Neural cell (in vitro differentiated cells): ENCODE results near the gene SCD. TPM values are rescaled to one million over a fixed set of nuclear protein-coding genes. Genes with fewer than 3 reads are reported as not detected.

Experiments used
- H2AFZ ChIP-seq: fragments of 200-600, 300-800 bp; sonication (generic), shearing (Covaris generic); 2 replicates; pipeline ENCODE4 v1.6.0; 2014; ENCODE audit warnings: low read depth, mild to moderate bottlenecking, antibody characterized with exemption, low read length, moderate library complexity
- H3F3A ChIP-seq: fragments of 200-600 bp; shearing (Covaris generic); 2 replicates; pipeline ENCODE4 v1.6.1; 2016; ENCODE audit warnings: mild to moderate bottlenecking, moderate library complexity, mixed read lengths, antibody characterized with exemption, low read length; ENCODE audit not compliant: insufficient read depth, poor library complexity, severe bottlenecking
- H3K27ac ChIP-seq: fragments of 200-600, 300-800 bp; sonication (generic), shearing (Covaris generic); 2 replicates; pipeline ENCODE4 v1.5.1; 2014; ENCODE audit warnings: mild to moderate bottlenecking, low read length, moderate library complexity
- H3K27me3 ChIP-seq: fragments of 300-800, 200-600 bp; sonication (generic), shearing (Covaris generic); 2 replicates; pipeline ENCODE4 v1.6.0; 2014; ENCODE audit warnings: mild to moderate bottlenecking, low read depth, low read length, moderate library complexity; ENCODE audit not compliant: insufficient read depth
- H3K36me3 ChIP-seq: fragments of 300-800, 200-600 bp; sonication (generic), shearing (Covaris generic); 2 replicates; pipeline ENCODE4 v1.5.1; 2014; ENCODE audit warnings: mild to moderate bottlenecking, antibody characterized with exemption, low read length, moderate library complexity; ENCODE audit not compliant: insufficient read depth
- H3K4me2 ChIP-seq: fragments of 300-800, 200-600 bp; sonication (generic), shearing (Covaris generic); 2 replicates; pipeline ENCODE4 v1.6.0; 2014; ENCODE audit warnings: mild to moderate bottlenecking, low read length
- H3K4me3 ChIP-seq: fragments of 300-800, 200-600 bp; sonication (generic), shearing (Covaris generic); 2 replicates; pipeline ENCODE4 v1.5.1; 2014; ENCODE audit warnings: mild to moderate bottlenecking, low read length, moderate library complexity
- H3K79me2 ChIP-seq: fragments of 200-600 bp; shearing (Covaris generic); replicated peaks from 2 replicates; pipeline ENCODE4 v1.6.0; 2014; ENCODE audit warnings: mild to moderate bottlenecking, low read length, moderate library complexity; ENCODE audit not compliant: insufficient read depth
- H3K9ac ChIP-seq: fragments of 300-800, 200-600 bp; sonication (generic), shearing (Covaris generic); 2 replicates; pipeline ENCODE4 v1.6.1; 2016; ENCODE audit warnings: mild to moderate bottlenecking, low read length, mixed read lengths
- H3K9me2 ChIP-seq: fragments of 200-600 bp; shearing (Covaris generic); 2 replicates; pipeline ENCODE4 v1.6.1; 2016; ENCODE audit warnings: mild to moderate bottlenecking, low read length, mixed read lengths; ENCODE audit not compliant: insufficient read depth
- H3K9me3 ChIP-seq: fragments of 200-600, 300-800 bp; sonication (generic), shearing (Covaris generic); 2 replicates; pipeline ENCODE4 v1.6.1; 2016; ENCODE audit warnings: mild to moderate bottlenecking, mixed run types, low read length, moderate library complexity, mixed read lengths
- H4K20me1 ChIP-seq: fragments of 200-600 bp; shearing (Covaris generic); 2 replicates; pipeline ENCODE4 v1.6.1; 2016; ENCODE audit warnings: mild to moderate bottlenecking, mixed run types; ENCODE audit not compliant: insufficient read depth
- EP300 ChIP-seq: fragments of 450-650 bp; conservative IDR thresholded peaks from 2 replicates; pipeline ENCODE4 v1.6.1; 2014; ENCODE audit warnings: antibody characterized with exemption, mild to moderate bottlenecking, moderate library complexity; ENCODE audit not compliant: poor library complexity, severe bottlenecking
- EZH2 ChIP-seq: fragments of 200-600, 300-800 bp; shearing (Covaris generic), sonication (generic); IDR thresholded peaks from 2 replicates; pipeline ENCODE4 v1.6.1; 2014; ENCODE audit warnings: antibody characterized with exemption, low read length, borderline replicate concordance, mild to moderate bottlenecking; ENCODE audit not compliant: insufficient read depth, poor library complexity, severe bottlenecking
- MXI1 ChIP-seq: fragments of 450-650 bp; conservative IDR thresholded peaks from 2 replicates; pipeline ENCODE4 v1.6.1; 2014; ENCODE audit warnings: antibody characterized with exemption, mild to moderate bottlenecking; ENCODE audit not compliant: poor library complexity, severe bottlenecking
- POLR2AphosphoS5 ChIP-seq: IDR thresholded peaks from 2 replicates; pipeline ENCODE4 v1.6.1; 2012
- RAD21 ChIP-seq: fragments of 450-650 bp; conservative IDR thresholded peaks from 2 replicates; pipeline ENCODE4 v1.6.1; 2014; ENCODE audit warnings: antibody characterized with exemption, mild to moderate bottlenecking, moderate library complexity
- SMC3 ChIP-seq: fragments of 450-650 bp; conservative IDR thresholded peaks from 2 replicates; pipeline ENCODE4 v1.6.1; 2014; ENCODE audit warnings: antibody characterized with exemption, mild to moderate bottlenecking, moderate library complexity; ENCODE audit not compliant: poor library complexity
- TAF1 ChIP-seq: IDR thresholded peaks from 2 replicates; pipeline ENCODE4 v1.6.1; 2012; ENCODE audit warnings: low read depth
- polyA plus RNA-seq: library from polyadenylated mRNA; depleted of rRNA; stranded (reverse); fragments of >200 nt; gene quantifications from 2 replicates; pipeline ENCODE4 v1.2.3, GENCODE V29; 2014
- TF ChIP-seq, protein P1 (sequence below): fragments of 450-650 bp; IDR thresholded peaks from 2 replicates; pipeline ENCODE4 v1.5.1; 2014; ENCODE audit warnings: antibody characterized with exemption, mild to moderate bottlenecking, moderate library complexity; ENCODE audit not compliant: poor library complexity, severe bottlenecking
- TF ChIP-seq, protein P2 (sequence below): IDR thresholded peaks from 2 replicates; pipeline ENCODE4 v1.6.1; 2012; ENCODE audit warnings: borderline replicate concordance

The SCD gene
- polyA plus RNA-seq, 1 donor from 2014 or later: 82.9 TPM

GRCh38 chr10:100345570-100346330 is 1.3 kb upstream of the SCD start:
- no peaks in the 10 kb centered on the region for H3K9me2 ChIP-seq
- no peaks in the 10 kb centered on the region for H3F3A ChIP-seq
- peaks cover 3% of the 10 kb centered on the region for H4K20me1 ChIP-seq
- TF ChIP-seq TAF1: no peak
- no peak for TF ChIP-seq MXI1
- TF ChIP-seq EP300: no peak
- TF ChIP-seq, protein P1, sequence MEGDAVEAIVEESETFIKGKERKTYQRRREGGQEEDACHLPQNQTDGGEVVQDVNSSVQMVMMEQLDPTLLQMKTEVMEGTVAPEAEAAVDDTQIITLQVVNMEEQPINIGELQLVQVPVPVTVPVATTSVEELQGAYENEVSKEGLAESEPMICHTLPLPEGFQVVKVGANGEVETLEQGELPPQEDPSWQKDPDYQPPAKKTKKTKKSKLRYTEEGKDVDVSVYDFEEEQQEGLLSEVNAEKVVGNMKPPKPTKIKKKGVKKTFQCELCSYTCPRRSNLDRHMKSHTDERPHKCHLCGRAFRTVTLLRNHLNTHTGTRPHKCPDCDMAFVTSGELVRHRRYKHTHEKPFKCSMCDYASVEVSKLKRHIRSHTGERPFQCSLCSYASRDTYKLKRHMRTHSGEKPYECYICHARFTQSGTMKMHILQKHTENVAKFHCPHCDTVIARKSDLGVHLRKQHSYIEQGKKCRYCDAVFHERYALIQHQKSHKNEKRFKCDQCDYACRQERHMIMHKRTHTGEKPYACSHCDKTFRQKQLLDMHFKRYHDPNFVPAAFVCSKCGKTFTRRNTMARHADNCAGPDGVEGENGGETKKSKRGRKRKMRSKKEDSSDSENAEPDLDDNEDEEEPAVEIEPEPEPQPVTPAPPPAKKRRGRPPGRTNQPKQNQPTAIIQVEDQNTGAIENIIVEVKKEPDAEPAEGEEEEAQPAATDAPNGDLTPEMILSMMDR: no peak
- no peak for TF ChIP-seq EZH2
- TF ChIP-seq, protein P2, sequence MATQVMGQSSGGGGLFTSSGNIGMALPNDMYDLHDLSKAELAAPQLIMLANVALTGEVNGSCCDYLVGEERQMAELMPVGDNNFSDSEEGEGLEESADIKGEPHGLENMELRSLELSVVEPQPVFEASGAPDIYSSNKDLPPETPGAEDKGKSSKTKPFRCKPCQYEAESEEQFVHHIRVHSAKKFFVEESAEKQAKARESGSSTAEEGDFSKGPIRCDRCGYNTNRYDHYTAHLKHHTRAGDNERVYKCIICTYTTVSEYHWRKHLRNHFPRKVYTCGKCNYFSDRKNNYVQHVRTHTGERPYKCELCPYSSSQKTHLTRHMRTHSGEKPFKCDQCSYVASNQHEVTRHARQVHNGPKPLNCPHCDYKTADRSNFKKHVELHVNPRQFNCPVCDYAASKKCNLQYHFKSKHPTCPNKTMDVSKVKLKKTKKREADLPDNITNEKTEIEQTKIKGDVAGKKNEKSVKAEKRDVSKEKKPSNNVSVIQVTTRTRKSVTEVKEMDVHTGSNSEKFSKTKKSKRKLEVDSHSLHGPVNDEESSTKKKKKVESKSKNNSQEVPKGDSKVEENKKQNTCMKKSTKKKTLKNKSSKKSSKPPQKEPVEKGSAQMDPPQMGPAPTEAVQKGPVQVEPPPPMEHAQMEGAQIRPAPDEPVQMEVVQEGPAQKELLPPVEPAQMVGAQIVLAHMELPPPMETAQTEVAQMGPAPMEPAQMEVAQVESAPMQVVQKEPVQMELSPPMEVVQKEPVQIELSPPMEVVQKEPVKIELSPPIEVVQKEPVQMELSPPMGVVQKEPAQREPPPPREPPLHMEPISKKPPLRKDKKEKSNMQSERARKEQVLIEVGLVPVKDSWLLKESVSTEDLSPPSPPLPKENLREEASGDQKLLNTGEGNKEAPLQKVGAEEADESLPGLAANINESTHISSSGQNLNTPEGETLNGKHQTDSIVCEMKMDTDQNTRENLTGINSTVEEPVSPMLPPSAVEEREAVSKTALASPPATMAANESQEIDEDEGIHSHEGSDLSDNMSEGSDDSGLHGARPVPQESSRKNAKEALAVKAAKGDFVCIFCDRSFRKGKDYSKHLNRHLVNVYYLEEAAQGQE: no peak
- no peak for TF ChIP-seq SMC3
- TF ChIP-seq POLR2AphosphoS5: no peak
- TF ChIP-seq RAD21: no peak
- no peaks in the 10 kb centered on the region for H3K27me3 ChIP-seq
- H2AFZ ChIP-seq: peak overlapping the region; percentile 94
- H3K27ac ChIP-seq: peak overlapping the region; percentile 89
- no peaks in the 10 kb centered on the region for H3K9me3 ChIP-seq
- peak overlapping the region; percentile 98 for H3K4me3 ChIP-seq
- H3K4me2 ChIP-seq: peak overlapping the region; percentile 76
- H3K36me3 ChIP-seq: no peaks in the 10 kb centered on the region
- H3K9ac ChIP-seq: peak overlapping the region; percentile 87
- peaks cover 49% of the 10 kb centered on the region for H3K79me2 ChIP-seq

GRCh38 chr10:100346351-100346764 is 675 bp upstream of the SCD start:
- Histone ChIP-seq H4K20me1 (peaks cover 3% of the 10 kb centered on the region), H3K9ac (peak overlapping the region; percentile 87), H3F3A (no peaks in the 10 kb centered on the region), H3K79me2 (peaks cover 55% of the 10 kb centered on the region), H3K4me2 (peak overlapping the region; percentile 76), H3K27ac (peak overlapping the region; percentile 89), H3K4me3 (peak overlapping the region; percentile 98), H2AFZ (peak overlapping the region; percentile 94), H3K9me3 (no peaks in the 10 kb centered on the region), H3K9me2 (no peaks in the 10 kb centered on the region), H3K36me3 (no peaks in the 10 kb centered on the region), H3K27me3 (no peaks in the 10 kb centered on the region)
- TF ChIP-seq TAF1 (peak; percentile 67), EZH2 (no peak), SMC3 (peak; percentile 13), POLR2AphosphoS5 (peak; percentile 80), EP300 (peak; percentile 17), MXI1 (peak; percentile 94), RAD21 (no peak)
- TF ChIP-seq, protein P2: no peak
- TF ChIP-seq, protein P1: no peak
